Measurements from ENCODE around the gene EXOSC7. TPM values are rescaled to one million over a fixed set of nuclear protein-coding genes. Genes with fewer than 3 reads are reported as not detected.

EXOSC7 gene
- total and polyA plus RNA-seq, 2 donors (not counting 3 experiments of a cell fraction or from before 2014, with no cell fraction given): 44.5 to 53.8 TPM

GRCh38 chr3:44989141-44989540 lies 13.1 kb downstream of the EXOSC7 start:
- dilution Hi-C loops (cut with MboI; ENCODE audit: extremely low pct_ligation_motif_present, low sequenced_read_pairs) (no loop called here), intact Hi-C loops (cut with micrococcal nuclease) (no loop called here)
- H2AFZ ChIP-seq (ENCODE audit: low read depth, low read length): no peak overlapping the region
- CTCF ChIA-PET: interaction anchor here (3.0 kb wide), 1 partner anchor 13 kb away, joined by 13 read pairs; the partner anchor contains the start of genes EXOSC7 and ZDHHC3
- H3K4me1 ChIP-seq (ENCODE audit: control insufficient read depth, extremely low read depth, insufficient read depth, low read length): no peaks in the 10 kb centered on the region
- DNase-seq (ENCODE audit: low read depth, low spot score) (no peak), FAIRE-seq (no peak)
- BruUV-seq (replicated peaks): no TSS peak
- no peak overlapping the region for H3K4me2 ChIP-seq (ENCODE audit: insufficient read depth, low read length)
- TF ChIP-seq JUN (IDR thresholded peaks at IDR 0.05; ENCODE audit: borderline replicate concordance, insufficient read depth, insufficient read length, low read depth) (no peak), MYC (IDR thresholded peaks at IDR 0.05; ENCODE audit: low read depth, low read length) (no peak), EZH2 (IDR thresholded peaks at IDR 0.05; ENCODE audit: borderline replicate concordance, low read depth, low read length, severe bottlenecking) (no peak), FOS (IDR thresholded peaks at IDR 0.05; ENCODE audit: borderline replicate concordance, insufficient read depth, low read length) (no peak), GATA2 (IDR thresholded peaks at IDR 0.05; ENCODE audit: insufficient read depth, insufficient read length, low read depth, low read length) (no peak), POLR2A (IDR thresholded peaks at IDR 0.05; ENCODE audit: low read depth, low read length) (no peak), POLR2AphosphoS5 (IDR thresholded peaks at IDR 0.05; ENCODE audit: insufficient read depth, low read depth, low read length) (no peak)
- TF ChIP-seq, protein P1, sequence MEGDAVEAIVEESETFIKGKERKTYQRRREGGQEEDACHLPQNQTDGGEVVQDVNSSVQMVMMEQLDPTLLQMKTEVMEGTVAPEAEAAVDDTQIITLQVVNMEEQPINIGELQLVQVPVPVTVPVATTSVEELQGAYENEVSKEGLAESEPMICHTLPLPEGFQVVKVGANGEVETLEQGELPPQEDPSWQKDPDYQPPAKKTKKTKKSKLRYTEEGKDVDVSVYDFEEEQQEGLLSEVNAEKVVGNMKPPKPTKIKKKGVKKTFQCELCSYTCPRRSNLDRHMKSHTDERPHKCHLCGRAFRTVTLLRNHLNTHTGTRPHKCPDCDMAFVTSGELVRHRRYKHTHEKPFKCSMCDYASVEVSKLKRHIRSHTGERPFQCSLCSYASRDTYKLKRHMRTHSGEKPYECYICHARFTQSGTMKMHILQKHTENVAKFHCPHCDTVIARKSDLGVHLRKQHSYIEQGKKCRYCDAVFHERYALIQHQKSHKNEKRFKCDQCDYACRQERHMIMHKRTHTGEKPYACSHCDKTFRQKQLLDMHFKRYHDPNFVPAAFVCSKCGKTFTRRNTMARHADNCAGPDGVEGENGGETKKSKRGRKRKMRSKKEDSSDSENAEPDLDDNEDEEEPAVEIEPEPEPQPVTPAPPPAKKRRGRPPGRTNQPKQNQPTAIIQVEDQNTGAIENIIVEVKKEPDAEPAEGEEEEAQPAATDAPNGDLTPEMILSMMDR (IDR thresholded peaks at IDR 0.05; ENCODE audit: extremely low read depth in 1 of 2, insufficient read depth in 1 of 2, low read depth in 1 of 2, low read length in 2 of 2): no peak
- TF ChIP-seq, protein P2, sequence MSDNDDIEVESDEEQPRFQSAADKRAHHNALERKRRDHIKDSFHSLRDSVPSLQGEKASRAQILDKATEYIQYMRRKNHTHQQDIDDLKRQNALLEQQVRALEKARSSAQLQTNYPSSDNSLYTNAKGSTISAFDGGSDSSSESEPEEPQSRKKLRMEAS (IDR thresholded peaks at IDR 0.05; ENCODE audit: insufficient read depth, insufficient read length): no peak
- H3K27me3 ChIP-seq (ENCODE audit: control insufficient read depth in 2 of 2, insufficient read depth in 2 of 2, low read length in 2 of 2): no peaks in the 10 kb centered on the region
- H4K20me1 ChIP-seq (replicated peaks; ENCODE audit: control insufficient read depth, extremely low read depth, insufficient read depth, low read length): peaks cover 3% of the 10 kb centered on the region
- H3K9me3 ChIP-seq (replicated peaks; ENCODE audit: control insufficient read depth, insufficient read depth, low read length): no peaks in the 10 kb centered on the region
- no peaks in the 10 kb centered on the region for H3K36me3 ChIP-seq (ENCODE audit: control insufficient read depth in 2 of 2, extremely low read depth in 1 of 2, insufficient read depth in 2 of 2, low read length in 2 of 2)
- no peak overlapping the region for H3K9ac ChIP-seq (replicated peaks; ENCODE audit: extremely low read depth, insufficient read depth, low read length)
- H3K4me3 ChIP-seq (replicated peaks in 1 of 3; ENCODE audit: insufficient read depth in 1 of 3, low read depth in 1 of 3, low read length in 3 of 3): no peak overlapping the region
- H3K9me1 ChIP-seq (replicated peaks; ENCODE audit: control insufficient read depth, extremely low read depth, insufficient read depth, low read length): no peaks in the 10 kb centered on the region
- H3K27ac ChIP-seq (ENCODE audit: insufficient read depth, low read depth, low read length): no peak overlapping the region
- POLR2A ChIA-PET: no interaction called here
- H3K79me2 ChIP-seq (ENCODE audit: control insufficient read depth, insufficient read depth, low read length): peaks cover 22% of the 10 kb centered on the region

Data from endothelial cell of umbilical vein (primary cell).